ENCODE results near the gene MRPL18. TPM values are rescaled to one million over a fixed set of nuclear protein-coding genes. Genes with fewer than 3 reads are reported as not detected.

Gene MRPL18
- total RNA-seq, 4 donors from 2014 or later = 53.9 to 79.2 (median 55.9) TPM

GRCh38 chr6:159844737-159845645 lies 54.7 kb downstream of the MRPL18 start:
- no peaks in the 10 kb centered on the region for H3K9me3 ChIP-seq
- no peak overlapping the region for H3K27ac ChIP-seq
- peak in 1 of 2 donors; percentile 62 for DNase-seq (ENCODE audit: low spot score in 2 of 2)
- no peaks in the 10 kb centered on the region for H3K4me1 ChIP-seq
- no peaks in the 10 kb centered on the region for H3K36me3 ChIP-seq
- no peaks in the 10 kb centered on the region for H3K27me3 ChIP-seq
- TF ChIP-seq EP300 (IDR thresholded peaks at IDR 0.05) (no peak), CTCF (IDR thresholded peaks at IDR 0.05) (no peak), POLR2A (IDR thresholded peaks at IDR 0.05) (no peak), POLR2AphosphoS5 (IDR thresholded peaks at IDR 0.05) (no peak)
- no peak overlapping the region for H3K4me3 ChIP-seq
- 80% methylated on average over 7 of the region's 13 CpGs for WGBS

Other genes starting within 250 kb of the MRPL18 start
- gene SOD2, start 97.2 kb upstream of the MRPL18 start, total RNA-seq = 100 to 1,000 TPM; 159 to 173 (median 167) TPM
- gene WTAP, start 63.0 kb upstream of the MRPL18 start, total RNA-seq = 100 to 1,000 TPM in 1 of 4 donors, 10 to 100 TPM in 3; 68.7 to 103 (median 85.3) TPM
- gene ACAT2, start 28.4 kb upstream of the MRPL18 start, total RNA-seq = 10 to 100 TPM in 3 of 4 donors, 1 to 10 TPM in 1; 7.2 to 23.1 (median 15.6) TPM
- 100 to 1,000 TPM; 133 to 150 (median 139) TPM for gene TCP1, start 865 bp upstream of the MRPL18 start, total RNA-seq
- gene PNLDC1, start 9.8 kb downstream of the MRPL18 start, total RNA-seq = 1 to 10 TPM; 1.1 to 4.4 (median 2.9) TPM
- not detected for gene MAS1, start 100.5 kb downstream of the MRPL18 start, total RNA-seq
- 100 to 1,000 TPM in 1 of 4 donors, 10 to 100 TPM in 3; 58.2 to 137 (median 90.6) TPM for gene IGF2R, start 178.6 kb downstream of the MRPL18 start, total RNA-seq